ENCODE results near the gene SCRT2. TPM values are rescaled to one million over a fixed set of nuclear protein-coding genes. Genes with fewer than 3 reads are reported as not detected.

Gene SCRT2
- total RNA-seq, 1 experiment from 2014 or later: not detected

GRCh38 chr20:699342-699741 lies 23.7 kb upstream of the SCRT2 start:
- Histone ChIP-seq H3K79me2 (ENCODE audit: insufficient read depth, low read length) (no peaks in the 10 kb centered on the region), H3K18ac (ENCODE audit: insufficient read length, low read depth, low read length) (no peak overlapping the region), H4K20me1 (ENCODE audit: control insufficient read depth, insufficient read depth, insufficient read length) (no peaks in the 10 kb centered on the region), H4K5ac (ENCODE audit: insufficient read length, low read depth, low read length) (no peak overlapping the region), H2BK15ac (ENCODE audit: low read depth, low read length) (no peak overlapping the region), H3K23ac (ENCODE audit: insufficient read length, low read depth, low read length) (no peak overlapping the region), H2BK20ac (ENCODE audit: low read depth, low read length, poor library complexity, severe bottlenecking) (no peak overlapping the region), H2AFZ (ENCODE audit: low read length) (no peak overlapping the region), H2BK12ac (ENCODE audit: insufficient read length, low read depth, low read length) (no peak overlapping the region), H2BK5ac (ENCODE audit: insufficient read length, low read length) (no peak overlapping the region), H3K79me1 (ENCODE audit: insufficient read depth, low read depth, low read length, poor library complexity, severe bottlenecking) (no peaks in the 10 kb centered on the region), H3K4me1 (ENCODE audit: insufficient read depth, low read length) (peaks cover 8% of the 10 kb centered on the region; the same call in 1 of the 2 replicates), H3K27me3 (ENCODE audit: insufficient read depth, low read length) (no peaks in the 10 kb centered on the region), H2BK120ac (ENCODE audit: low read depth, low read length, poor library complexity, severe bottlenecking) (no peak overlapping the region), H3K4me2 (ENCODE audit: insufficient read depth, insufficient read length, low read length) (no peak overlapping the region), H3K4ac (ENCODE audit: low read depth, low read length) (no peak overlapping the region), H3K27ac (ENCODE audit: insufficient read length, low read depth, low read length) (no peak overlapping the region), H2AK5ac (ENCODE audit: insufficient read length, low read length) (no peak overlapping the region), H4K91ac (ENCODE audit: insufficient read length, low read depth, low read length) (no peak overlapping the region), H3K23me2 (ENCODE audit: insufficient read length, low read depth, low read length, poor library complexity, severe bottlenecking) (no peaks in the 10 kb centered on the region), H3K9ac (ENCODE audit: extremely low read depth, insufficient read length, low read length) (no peak overlapping the region), H3K14ac (ENCODE audit: insufficient read depth, low read length) (no peak overlapping the region), H3T11ph (ENCODE audit: low read length) (no peak overlapping the region), H3K56ac (ENCODE audit: insufficient read length, low read depth, low read length) (no peak overlapping the region), H4K8ac (replicated peaks; ENCODE audit: insufficient read length, low read depth, low read length) (no peak overlapping the region), H3K9me3 (ENCODE audit: control insufficient read depth, low read depth, low read length) (no peaks in the 10 kb centered on the region)
- TF ChIP-seq CTCF (conservative IDR thresholded peaks at IDR 0.05): no peak
- H3K27ac Mint-ChIP-seq: no peak overlapping the region; a peak in 1 of 7 replicates
- WGBS (ENCODE audit: extremely low coverage, insufficient read length, low lambda C conversion rate): no CpG with 5 or more reads among the region's 6 CpGs
- H3K27me3 Mint-ChIP-seq (ENCODE audit: low read depth): peaks cover 7% of the 10 kb centered on the region
- no peaks in the 10 kb centered on the region for H3K36me3 Mint-ChIP-seq (ENCODE audit: insufficient read depth in 1 of 3, low read depth in 3 of 3)
- DNase-seq: no peak
- H3K9me3 Mint-ChIP-seq: no peaks in the 10 kb centered on the region
- H3K4me3 Mint-ChIP-seq: peak overlapping the region in 1 of 2 experiments; percentile 34; a peak in 1 of 5 replicates
- H3K4me1 Mint-ChIP-seq: peaks cover 14 to 35% of the 10 kb centered on the region in 2 experiments

Data from H9 (cell line).